ENCODE measurements around the gene RELN. TPM values are rescaled to one million over a fixed set of nuclear protein-coding genes. Genes with fewer than 3 reads are reported as not detected.

RELN gene
- total RNA-seq, 4 donors from 2014 or later, result 16.0 to 52.3 (median 23.6) TPM

- no peaks in the 10 kb centered on the region for H3K27me3 ChIP-seq
- intact Hi-C loops (cut with DNase I), result no loop called here
- WGBS, 2 donors, result 62 to 74% methylated on average over 3 of the region's 3 CpGs
These were observed 129.7 kb downstream of the RELN start for GRCh38 chr7:103859709-103860108.

DNA sequence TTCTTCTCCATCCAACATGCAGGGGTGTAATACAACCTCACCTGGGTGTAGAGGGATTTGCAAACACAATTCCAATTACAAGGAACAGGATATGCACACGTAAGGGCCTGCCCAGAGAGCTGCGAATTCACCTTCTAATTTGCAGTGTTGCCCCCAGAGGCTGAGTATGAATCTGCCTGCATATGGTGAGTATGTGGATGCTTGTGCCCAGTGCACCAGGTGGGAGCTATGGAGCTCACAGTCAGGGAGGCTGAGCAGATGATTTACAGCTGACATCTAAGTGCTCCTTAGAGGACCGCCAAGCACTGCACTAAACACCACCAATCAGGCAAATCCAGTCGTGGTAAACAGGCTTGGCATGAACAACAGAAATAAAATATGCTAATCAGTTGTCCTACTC is 132.0 kb downstream of the RELN start:
- no peaks in the 10 kb centered on the region for H3K27me3 ChIP-seq
- no peak overlapping the region for H3K4me3 ChIP-seq (replicated peaks in 1 of 3)
- 53 to 55% methylated on average over 4 of the region's 4 CpGs for WGBS, 2 donors
- no peak for DNase-seq
- H3K9me3 ChIP-seq, result no peaks in the 10 kb centered on the region
- no peak for TF ChIP-seq POLR2A (IDR thresholded peaks at IDR 0.05)
- TF ChIP-seq, protein P1, sequence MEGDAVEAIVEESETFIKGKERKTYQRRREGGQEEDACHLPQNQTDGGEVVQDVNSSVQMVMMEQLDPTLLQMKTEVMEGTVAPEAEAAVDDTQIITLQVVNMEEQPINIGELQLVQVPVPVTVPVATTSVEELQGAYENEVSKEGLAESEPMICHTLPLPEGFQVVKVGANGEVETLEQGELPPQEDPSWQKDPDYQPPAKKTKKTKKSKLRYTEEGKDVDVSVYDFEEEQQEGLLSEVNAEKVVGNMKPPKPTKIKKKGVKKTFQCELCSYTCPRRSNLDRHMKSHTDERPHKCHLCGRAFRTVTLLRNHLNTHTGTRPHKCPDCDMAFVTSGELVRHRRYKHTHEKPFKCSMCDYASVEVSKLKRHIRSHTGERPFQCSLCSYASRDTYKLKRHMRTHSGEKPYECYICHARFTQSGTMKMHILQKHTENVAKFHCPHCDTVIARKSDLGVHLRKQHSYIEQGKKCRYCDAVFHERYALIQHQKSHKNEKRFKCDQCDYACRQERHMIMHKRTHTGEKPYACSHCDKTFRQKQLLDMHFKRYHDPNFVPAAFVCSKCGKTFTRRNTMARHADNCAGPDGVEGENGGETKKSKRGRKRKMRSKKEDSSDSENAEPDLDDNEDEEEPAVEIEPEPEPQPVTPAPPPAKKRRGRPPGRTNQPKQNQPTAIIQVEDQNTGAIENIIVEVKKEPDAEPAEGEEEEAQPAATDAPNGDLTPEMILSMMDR (IDR thresholded peaks at IDR 0.05), result no peak
- H3K27ac ChIP-seq, result no peak overlapping the region
- no peaks in the 10 kb centered on the region for H3K36me3 ChIP-seq
- intact Hi-C loops (cut with DNase I), result no loop called here
- H3K4me1 ChIP-seq, result no peaks in the 10 kb centered on the region

More at GRCh38 chr7:103859709-103860108, 129.7 kb downstream of the RELN start:
- no peak for TF ChIP-seq POLR2A (IDR thresholded peaks at IDR 0.05)
- TF ChIP-seq, protein P1 (IDR thresholded peaks at IDR 0.05), result no peak
- Histone ChIP-seq H3K36me3 (no peaks in the 10 kb centered on the region), H3K27ac (no peak overlapping the region), H3K4me1 (no peaks in the 10 kb centered on the region), H3K4me3 (replicated peaks in 1 of 3) (no peak overlapping the region), H3K9me3 (no peaks in the 10 kb centered on the region)
- no peak for DNase-seq

DNA sequence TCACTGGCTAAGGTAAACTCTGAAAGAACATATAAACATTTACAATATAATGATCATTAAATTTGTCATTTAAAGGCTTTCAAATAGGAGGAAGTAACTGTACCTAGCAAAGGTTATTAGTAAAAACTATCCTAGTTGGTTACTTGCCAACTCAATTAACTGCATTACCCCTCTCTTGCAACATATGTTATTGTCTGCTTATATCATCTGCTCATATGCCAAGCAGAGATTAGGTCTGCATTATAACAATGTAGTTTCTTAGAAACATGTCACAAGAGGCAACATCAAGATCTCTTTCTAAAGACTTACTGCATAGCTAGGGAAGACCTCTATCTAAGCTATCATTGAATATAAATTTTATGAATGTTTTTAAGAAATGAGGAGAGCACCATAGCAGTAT is 132.5 kb downstream of the RELN start:
- H3K9me3 ChIP-seq, result no peaks in the 10 kb centered on the region
- DNase-seq, result no peak
- intact Hi-C loops (cut with DNase I), result no loop called here
- TF ChIP-seq, protein P1 (IDR thresholded peaks at IDR 0.05), result no peak
- no peak for TF ChIP-seq POLR2A (IDR thresholded peaks at IDR 0.05)
- H3K27ac ChIP-seq, result no peak overlapping the region
- H3K4me3 ChIP-seq (replicated peaks in 1 of 3), result no peak overlapping the region
- no peaks in the 10 kb centered on the region for H3K27me3 ChIP-seq
- no peaks in the 10 kb centered on the region for H3K36me3 ChIP-seq
- no peaks in the 10 kb centered on the region for H3K4me1 ChIP-seq

DNA sequence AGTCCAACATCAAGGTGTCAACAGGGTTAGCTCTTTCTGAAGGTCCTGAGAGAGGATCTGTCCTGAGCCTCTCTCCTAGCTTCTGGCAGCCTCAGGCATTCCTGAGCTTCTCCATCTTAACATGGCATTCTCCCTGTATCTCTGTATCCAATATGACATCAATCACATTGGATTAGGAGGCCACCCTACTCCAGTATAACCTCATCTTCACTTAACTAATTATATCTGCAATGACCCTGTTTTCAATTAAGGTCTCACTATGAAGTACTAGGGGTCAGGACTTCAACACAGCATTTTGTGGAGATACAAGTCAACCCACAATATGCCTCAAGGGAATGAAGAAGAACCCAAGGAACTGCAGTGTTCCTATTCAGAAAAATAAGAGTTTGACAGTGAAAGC is 133.8 kb downstream of the RELN start:
- Histone ChIP-seq H3K4me3 (replicated peaks in 1 of 3) (no peak overlapping the region), H3K27ac (no peak overlapping the region), H3K4me1 (no peaks in the 10 kb centered on the region), H3K36me3 (no peaks in the 10 kb centered on the region), H3K27me3 (no peaks in the 10 kb centered on the region), H3K9me3 (no peaks in the 10 kb centered on the region)
- no peak for TF ChIP-seq POLR2A (IDR thresholded peaks at IDR 0.05)
- TF ChIP-seq, protein P1 (IDR thresholded peaks at IDR 0.05), result no peak
- no peak for DNase-seq
- intact Hi-C loops (cut with DNase I), result no loop called here

DNA sequence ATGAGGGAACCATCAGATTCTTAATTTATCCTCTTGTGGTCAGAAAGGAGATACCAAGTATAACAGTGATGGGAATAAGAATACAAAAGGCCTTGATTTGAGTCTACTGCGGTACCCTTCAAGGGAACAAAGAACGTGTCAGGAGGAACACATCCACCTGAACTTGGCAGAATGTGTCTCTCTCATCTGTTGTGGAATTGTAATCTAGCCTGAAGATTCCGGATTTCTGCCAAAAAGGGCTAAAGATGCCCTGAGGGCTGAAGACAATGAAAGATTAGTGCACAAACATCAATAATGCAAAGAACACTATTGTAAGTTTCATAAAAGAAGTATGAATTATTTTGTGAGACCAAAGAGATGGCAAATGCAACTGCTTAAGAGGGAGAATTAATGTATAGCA is 134.8 kb downstream of the RELN start:
- no peak for TF ChIP-seq POLR2A (IDR thresholded peaks at IDR 0.05)
- TF ChIP-seq, protein P1 (IDR thresholded peaks at IDR 0.05), result no peak
- no peaks in the 10 kb centered on the region for H3K36me3 ChIP-seq
- H3K27me3 ChIP-seq, result no peaks in the 10 kb centered on the region
- no peak overlapping the region for H3K27ac ChIP-seq
- H3K4me1 ChIP-seq, result no peaks in the 10 kb centered on the region
- H3K9me3 ChIP-seq, result no peaks in the 10 kb centered on the region
- no peak for DNase-seq
- 86 to 88% methylated on average over 3 of the region's 3 CpGs for WGBS, 2 donors
- no peak overlapping the region for H3K4me3 ChIP-seq (replicated peaks in 1 of 3)
- intact Hi-C loops (cut with DNase I), result no loop called here

Data from thyroid gland (tissue), 4 donors.